ENCODE measurements around the gene GSAP. TPM values are rescaled to one million over a fixed set of nuclear protein-coding genes. Genes with fewer than 3 reads are reported as not detected.
A peak's percentile ranks its signal among the peaks of the same experiment; 100 is the strongest.

The GSAP gene
- total RNA-seq, 1 donor from 2014 or later: 2.1 TPM

DNA sequence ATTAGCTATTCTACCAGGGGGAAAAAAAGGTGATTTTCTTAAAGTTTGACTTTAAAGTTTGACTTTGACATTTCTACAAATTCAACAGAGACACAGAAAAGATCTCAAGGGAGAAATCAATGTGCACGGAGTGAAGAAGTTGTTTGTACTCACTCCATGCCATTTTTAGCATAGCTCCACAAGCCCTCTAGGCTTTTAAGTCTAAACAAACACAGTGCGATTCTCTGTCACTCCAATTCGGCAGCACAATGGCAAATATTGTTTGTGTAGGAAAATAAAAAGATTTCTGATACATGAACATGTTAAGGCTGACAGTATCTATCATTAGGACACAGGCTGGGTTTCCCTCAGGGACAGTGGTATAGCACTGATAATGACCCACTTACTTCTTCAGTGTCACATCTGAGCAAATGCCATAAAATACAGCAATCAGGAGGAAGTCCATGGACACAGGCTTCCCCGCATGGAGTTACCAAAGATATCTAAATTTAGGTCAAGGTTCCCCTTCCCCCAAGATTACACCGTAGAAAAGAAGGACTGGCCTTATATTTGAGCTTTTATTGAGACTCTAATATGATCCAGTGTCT, 28.0 kb downstream of the GSAP start:
- Mint-ChIP-seq H3K36me3 (ENCODE audit: low read depth) (peaks cover 1% of the 10 kb centered on the region), H3K27ac (no peak overlapping the region), H3K9me3 (no peaks in the 10 kb centered on the region), H3K4me1 (peaks cover 16% of the 10 kb centered on the region), H3K27me3 (no peaks in the 10 kb centered on the region), H3K4me3 (no peak overlapping the region)
- DNase-seq: no peak
- intact Hi-C loops (cut with micrococcal nuclease): no loop called here

DNA sequence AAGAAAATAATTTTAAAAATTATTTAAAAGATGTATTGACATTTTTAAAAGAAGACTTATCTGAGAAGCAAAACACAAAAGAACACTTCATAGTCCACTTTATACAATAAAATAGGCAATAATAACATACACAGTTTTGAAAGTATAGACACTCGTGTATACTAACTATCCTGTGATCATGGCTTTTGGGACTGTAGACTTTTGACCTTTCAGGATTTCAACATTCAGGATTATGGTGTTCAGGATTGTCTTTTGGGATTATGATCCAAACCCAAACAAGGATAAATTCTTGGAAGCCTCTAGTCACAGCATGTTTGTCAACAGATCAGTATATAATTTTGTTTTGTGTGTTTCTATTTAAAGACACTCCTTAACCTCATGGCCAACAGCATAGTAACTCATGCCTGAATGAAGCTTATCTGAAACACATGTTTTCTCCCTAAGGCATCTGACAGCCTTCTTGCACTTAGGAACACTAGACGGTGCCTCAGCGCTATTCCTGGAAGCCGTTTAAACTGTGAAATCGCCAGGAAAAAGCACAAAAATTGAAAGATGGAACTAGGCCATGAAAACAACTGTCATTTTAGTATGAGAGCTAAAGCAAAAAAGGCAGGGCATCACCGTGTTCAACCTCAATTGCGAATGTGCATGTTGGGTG, 29.9 kb downstream of the GSAP start:
- Mint-ChIP-seq H3K4me3 (no peak overlapping the region), H3K36me3 (ENCODE audit: low read depth) (peaks cover 1% of the 10 kb centered on the region), H3K27me3 (peaks cover 5% of the 10 kb centered on the region), H3K9me3 (no peaks in the 10 kb centered on the region), H3K27ac (no peak overlapping the region), H3K4me1 (peaks cover 13% of the 10 kb centered on the region)
- intact Hi-C loops (cut with micrococcal nuclease): no loop called here
- no peak for DNase-seq

DNA sequence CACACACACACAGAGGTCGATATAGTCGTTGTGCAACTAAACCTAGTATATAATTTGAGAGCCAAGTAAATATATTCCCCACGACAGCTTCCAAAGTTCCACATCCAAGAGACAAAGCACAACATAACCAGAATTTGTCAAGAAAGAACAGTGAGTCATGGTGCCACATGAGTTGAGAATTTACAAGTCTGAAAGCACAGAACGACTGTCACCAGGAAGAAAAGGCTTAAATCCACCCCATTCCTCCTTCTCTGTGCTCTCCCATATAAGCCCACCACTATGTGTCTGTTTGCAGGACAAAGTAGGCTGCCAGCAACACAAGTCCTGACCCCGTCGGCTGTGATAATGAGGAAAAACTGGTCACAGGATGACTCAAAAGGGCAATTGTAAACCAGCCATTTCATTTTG, 32.8 kb downstream of the GSAP start:
- peaks cover 10% of the 10 kb centered on the region for H3K27me3 Mint-ChIP-seq
- H3K36me3 Mint-ChIP-seq (ENCODE audit: low read depth): peaks cover 5% of the 10 kb centered on the region
- H3K9me3 Mint-ChIP-seq: no peaks in the 10 kb centered on the region
- intact Hi-C loops (cut with micrococcal nuclease): no loop called here
- no peak overlapping the region for H3K4me3 Mint-ChIP-seq
- no peak for DNase-seq
- no peak overlapping the region for H3K27ac Mint-ChIP-seq
- peaks cover 12% of the 10 kb centered on the region for H3K4me1 Mint-ChIP-seq

DNA sequence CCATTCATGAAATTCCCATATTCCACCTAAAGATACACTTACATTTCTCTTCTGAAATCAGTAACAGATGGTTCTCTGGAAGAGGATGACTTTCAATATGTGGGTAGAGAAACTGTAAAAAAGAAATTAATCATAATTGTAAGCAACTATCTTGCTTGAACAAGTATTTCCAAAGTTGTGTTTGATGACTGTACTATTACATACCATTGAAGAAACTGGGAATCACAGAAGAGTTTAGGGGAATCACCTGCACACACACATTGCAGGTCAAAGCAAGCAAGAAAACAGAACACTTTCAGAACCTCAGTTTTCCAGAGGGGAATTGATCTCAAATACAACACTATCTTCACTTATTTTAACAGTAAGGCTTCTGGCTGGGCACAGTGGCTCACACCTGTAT, 33.6 kb downstream of the GSAP start:
- Mint-ChIP-seq H3K27me3 (peaks cover 10% of the 10 kb centered on the region), H3K27ac (peak overlapping the region; percentile 12), H3K9me3 (no peaks in the 10 kb centered on the region), H3K4me1 (peaks cover 6% of the 10 kb centered on the region), H3K36me3 (ENCODE audit: low read depth) (peaks cover 6% of the 10 kb centered on the region), H3K4me3 (no peak overlapping the region)
- no peak for DNase-seq
- intact Hi-C loops (cut with micrococcal nuclease): no loop called here

DNA sequence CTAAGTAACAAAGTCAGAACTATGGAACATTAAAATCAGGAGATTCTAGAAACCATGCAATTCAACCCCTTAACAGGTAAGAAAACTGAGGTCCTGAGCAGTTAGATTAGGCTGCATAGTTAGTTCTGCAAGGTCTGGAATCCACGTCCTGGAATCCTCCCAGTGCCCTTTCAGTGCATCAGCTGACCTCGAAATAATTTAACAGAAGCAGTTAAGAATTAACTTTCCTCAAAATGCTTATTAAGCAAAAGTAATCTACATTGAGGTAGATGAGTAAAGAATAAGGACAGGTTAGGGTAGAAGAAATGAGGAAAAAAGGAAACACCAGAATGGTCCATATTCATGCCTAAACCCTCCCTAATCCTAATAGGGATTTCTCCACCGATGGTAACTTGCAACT, 37.6 kb downstream of the GSAP start:
- no peak overlapping the region for H3K4me3 Mint-ChIP-seq
- H3K36me3 Mint-ChIP-seq (ENCODE audit: low read depth): peaks cover 11% of the 10 kb centered on the region
- H3K9me3 Mint-ChIP-seq: no peaks in the 10 kb centered on the region
- H3K27ac Mint-ChIP-seq: no peak overlapping the region
- intact Hi-C loops (cut with micrococcal nuclease): no loop called here
- peaks cover 10% of the 10 kb centered on the region for H3K27me3 Mint-ChIP-seq
- DNase-seq: no peak
- H3K4me1 Mint-ChIP-seq: peaks cover 4% of the 10 kb centered on the region

DNA sequence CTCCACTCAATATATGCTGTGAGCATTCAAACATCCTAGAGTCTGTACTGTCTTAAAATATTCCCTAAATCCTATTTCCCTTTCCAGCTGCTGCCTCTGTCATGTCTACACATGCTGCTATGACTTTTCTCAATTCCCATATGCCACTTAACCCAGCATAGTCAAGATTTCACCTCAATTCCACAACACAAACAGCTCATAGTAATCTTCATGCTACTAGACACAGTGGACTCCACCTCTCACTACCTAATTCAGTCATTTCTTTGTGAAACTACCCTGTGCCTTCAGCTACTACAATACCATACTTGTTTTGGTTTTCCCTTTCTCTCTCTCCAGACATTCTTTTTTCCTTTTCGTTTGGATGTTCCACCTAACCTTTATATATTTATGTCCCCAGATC, 45.5 kb downstream of the GSAP start:
- Mint-ChIP-seq H3K27ac (no peak overlapping the region), H3K27me3 (no peaks in the 10 kb centered on the region), H3K4me3 (no peak overlapping the region), H3K4me1 (peaks cover 7% of the 10 kb centered on the region), H3K36me3 (ENCODE audit: low read depth) (peaks cover 10% of the 10 kb centered on the region), H3K9me3 (peaks cover 8% of the 10 kb centered on the region)
- intact Hi-C loops (cut with micrococcal nuclease): no loop called here
- DNase-seq: no peak

DNA sequence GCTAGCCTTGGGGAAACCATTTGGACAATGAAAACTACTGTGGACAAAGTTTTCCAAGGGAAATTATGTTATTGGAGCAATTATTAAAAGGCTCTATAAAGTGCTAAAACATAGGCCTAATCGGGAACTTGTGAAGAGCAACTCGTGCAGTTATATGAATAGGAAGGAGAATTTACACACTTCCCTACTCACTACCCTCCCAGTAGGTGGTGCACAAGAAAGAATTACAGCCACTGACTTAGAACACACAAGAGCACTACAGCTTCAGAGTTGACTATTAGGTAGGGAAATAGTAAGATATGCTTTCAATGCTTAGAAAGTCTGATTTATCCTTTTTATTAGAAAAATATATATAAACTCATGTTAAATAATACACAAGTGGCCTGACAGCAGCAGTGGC, 47.2 kb downstream of the GSAP start:
- Mint-ChIP-seq H3K27ac (no peak overlapping the region), H3K36me3 (ENCODE audit: low read depth) (peaks cover 8% of the 10 kb centered on the region), H3K27me3 (peaks cover 4% of the 10 kb centered on the region), H3K4me3 (no peak overlapping the region), H3K9me3 (peaks cover 8% of the 10 kb centered on the region), H3K4me1 (peaks cover 9% of the 10 kb centered on the region)
- intact Hi-C loops (cut with micrococcal nuclease): no loop called here
- peak; percentile 52 for DNase-seq

DNA sequence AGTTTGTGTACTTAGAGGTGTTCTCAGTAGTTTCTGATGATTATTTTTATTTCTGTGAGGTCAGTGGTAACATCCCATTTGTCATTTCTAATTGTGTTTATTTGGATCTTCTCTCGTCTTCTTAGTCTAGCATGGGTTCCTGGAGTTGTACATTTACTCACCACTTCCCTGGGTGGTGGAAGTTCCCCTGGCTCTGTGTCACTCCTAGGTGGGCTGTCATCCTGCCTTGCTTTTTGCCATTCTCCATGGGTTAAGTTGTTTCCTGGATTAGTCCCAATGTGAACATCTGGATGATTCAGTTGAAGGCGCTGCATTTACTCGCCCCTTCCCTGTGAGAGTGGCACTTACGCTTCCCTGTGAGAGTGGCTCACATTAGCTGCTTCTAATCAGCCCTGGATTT, 48.2 kb downstream of the GSAP start:
- intact Hi-C loops (cut with micrococcal nuclease): no loop called here
- DNase-seq: no peak
- peaks cover 4% of the 10 kb centered on the region for H3K27me3 Mint-ChIP-seq
- H3K27ac Mint-ChIP-seq: no peak overlapping the region
- peaks cover 9% of the 10 kb centered on the region for H3K4me1 Mint-ChIP-seq
- H3K36me3 Mint-ChIP-seq (ENCODE audit: low read depth): peaks cover 8% of the 10 kb centered on the region
- no peak overlapping the region for H3K4me3 Mint-ChIP-seq
- H3K9me3 Mint-ChIP-seq: peaks cover 8% of the 10 kb centered on the region

DNA sequence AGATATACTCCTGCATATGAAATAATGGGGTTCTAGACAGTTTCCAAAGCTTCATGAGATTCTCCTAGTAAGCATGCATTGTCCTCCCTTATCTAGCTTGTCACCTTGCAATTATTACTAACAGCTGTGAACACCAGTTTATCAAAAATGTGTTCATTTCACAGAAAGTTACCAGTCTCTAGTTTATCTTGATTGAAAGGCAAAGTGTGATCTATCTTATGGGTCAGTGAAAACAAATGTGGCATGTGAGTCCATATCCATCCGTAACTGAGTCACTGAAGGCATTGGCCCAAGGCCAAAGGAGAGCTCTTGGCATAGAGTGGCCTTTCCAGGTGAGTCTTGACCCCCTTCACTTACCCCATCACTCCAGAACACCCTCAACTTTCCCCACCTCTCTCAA, 53.2 kb downstream of the GSAP start:
- Mint-ChIP-seq H3K9me3 (peaks cover 14% of the 10 kb centered on the region), H3K4me1 (peaks cover 6% of the 10 kb centered on the region), H3K27me3 (peaks cover 6% of the 10 kb centered on the region), H3K36me3 (ENCODE audit: low read depth) (peaks cover 6% of the 10 kb centered on the region), H3K4me3 (no peak overlapping the region), H3K27ac (no peak overlapping the region)
- peak; percentile 45 for DNase-seq
- intact Hi-C loops (cut with micrococcal nuclease): no loop called here

DNA sequence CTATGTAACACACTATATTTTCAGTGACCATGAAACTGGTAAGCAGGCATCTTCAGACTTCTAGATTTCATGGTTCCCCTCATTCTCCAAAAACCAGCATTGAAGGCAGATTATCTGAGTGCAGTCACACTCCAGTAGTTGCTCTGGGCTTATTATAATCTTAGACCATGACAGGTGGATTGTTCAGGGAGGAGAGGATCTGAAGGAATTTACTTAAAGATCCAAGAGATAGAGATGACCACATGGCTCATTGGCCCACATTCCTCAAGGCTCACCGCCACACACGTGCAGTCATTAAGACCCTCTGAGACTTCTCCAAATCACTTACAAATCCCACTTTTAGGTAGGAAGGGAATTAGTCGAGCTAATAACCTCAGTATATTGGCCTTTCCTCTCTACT, 55.2 kb downstream of the GSAP start:
- DNase-seq: no peak
- intact Hi-C loops (cut with micrococcal nuclease): no loop called here
- Mint-ChIP-seq H3K4me3 (no peak overlapping the region), H3K4me1 (peaks cover 9% of the 10 kb centered on the region), H3K36me3 (ENCODE audit: low read depth) (peaks cover 4% of the 10 kb centered on the region), H3K27me3 (peaks cover 8% of the 10 kb centered on the region), H3K27ac (no peak overlapping the region), H3K9me3 (peaks cover 6% of the 10 kb centered on the region)

DNA sequence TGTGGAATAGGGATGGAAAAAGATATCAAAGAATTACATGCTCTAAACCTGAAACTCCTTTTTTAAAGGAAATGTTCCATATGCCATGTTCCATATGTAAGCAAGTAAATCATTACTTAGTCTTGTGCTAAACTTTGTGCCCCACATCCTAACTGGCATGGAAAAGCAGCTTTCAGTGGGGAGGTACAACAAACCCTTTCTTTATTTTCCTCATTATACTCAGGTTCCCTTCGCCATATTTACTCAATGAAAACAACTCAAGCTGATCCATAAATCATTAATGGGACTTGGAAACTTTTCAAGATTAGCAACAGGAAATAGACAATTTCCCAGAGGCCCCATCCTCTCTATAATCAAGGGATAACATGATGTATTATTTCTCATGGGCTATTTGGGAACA, 56.0 kb downstream of the GSAP start:
- H3K4me3 Mint-ChIP-seq: no peak overlapping the region
- peaks cover 5% of the 10 kb centered on the region for H3K36me3 Mint-ChIP-seq (ENCODE audit: low read depth)
- H3K9me3 Mint-ChIP-seq: peaks cover 6% of the 10 kb centered on the region
- peaks cover 7% of the 10 kb centered on the region for H3K27me3 Mint-ChIP-seq
- intact Hi-C loops (cut with micrococcal nuclease): no loop called here
- DNase-seq: no peak
- no peak overlapping the region for H3K27ac Mint-ChIP-seq
- peaks cover 12% of the 10 kb centered on the region for H3K4me1 Mint-ChIP-seq

DNA sequence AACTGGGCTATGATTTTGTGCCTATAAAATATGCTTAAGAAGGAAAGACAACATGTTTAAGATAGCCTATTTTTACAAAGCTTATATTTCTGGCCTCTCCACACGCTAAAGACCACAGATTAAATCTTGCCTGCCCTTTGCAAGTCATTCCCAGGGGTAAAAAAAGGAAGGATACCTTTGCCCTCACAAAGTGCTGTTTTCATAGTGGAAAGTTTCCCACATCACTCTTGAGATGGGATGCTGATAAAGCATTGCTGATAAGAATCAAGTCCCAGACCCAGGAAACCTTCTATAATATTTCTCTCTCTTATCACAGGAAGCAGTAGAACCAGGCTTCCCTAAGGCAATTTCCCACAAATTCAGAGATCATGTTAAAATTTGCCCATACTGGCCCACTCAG, 56.5 kb downstream of the GSAP start:
- intact Hi-C loops (cut with micrococcal nuclease): no loop called here
- Mint-ChIP-seq H3K4me1 (peaks cover 17% of the 10 kb centered on the region), H3K27me3 (peaks cover 8% of the 10 kb centered on the region), H3K4me3 (no peak overlapping the region), H3K9me3 (peaks cover 6% of the 10 kb centered on the region), H3K27ac (no peak overlapping the region), H3K36me3 (ENCODE audit: low read depth) (peaks cover 7% of the 10 kb centered on the region)
- peak; percentile 42 for DNase-seq

DNA sequence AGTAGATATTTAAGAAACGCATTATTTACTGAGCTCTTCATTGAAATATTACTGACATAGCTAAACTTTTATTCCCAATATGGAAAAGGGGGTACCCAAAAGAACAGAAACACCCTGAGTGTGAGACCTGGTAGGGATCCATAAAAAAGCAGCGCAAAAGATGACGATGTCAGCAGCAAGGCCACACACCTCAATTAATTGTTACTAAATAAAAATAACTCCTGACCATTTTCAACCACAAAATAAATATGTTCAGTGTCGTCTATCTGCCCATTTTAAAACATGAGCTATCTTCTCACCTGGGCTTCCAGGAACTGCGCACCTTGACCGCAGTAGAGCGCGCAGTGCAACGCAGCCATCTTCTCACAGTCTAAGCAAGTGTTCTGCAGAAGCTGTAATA, 61.2 kb downstream of the GSAP start:
- peaks cover 46% of the 10 kb centered on the region for H3K4me1 Mint-ChIP-seq
- DNase-seq: no peak
- peaks cover 6% of the 10 kb centered on the region for H3K27me3 Mint-ChIP-seq
- H3K9me3 Mint-ChIP-seq: peaks cover 2% of the 10 kb centered on the region
- intact Hi-C loops (cut with micrococcal nuclease): loop anchor here (5.0 kb wide), 1 partner anchor 62 kb away; the partner anchor contains the start of gene GSAP
- H3K27ac Mint-ChIP-seq: no peak overlapping the region
- no peak overlapping the region for H3K4me3 Mint-ChIP-seq
- peaks cover 9% of the 10 kb centered on the region for H3K36me3 Mint-ChIP-seq (ENCODE audit: low read depth)

DNA sequence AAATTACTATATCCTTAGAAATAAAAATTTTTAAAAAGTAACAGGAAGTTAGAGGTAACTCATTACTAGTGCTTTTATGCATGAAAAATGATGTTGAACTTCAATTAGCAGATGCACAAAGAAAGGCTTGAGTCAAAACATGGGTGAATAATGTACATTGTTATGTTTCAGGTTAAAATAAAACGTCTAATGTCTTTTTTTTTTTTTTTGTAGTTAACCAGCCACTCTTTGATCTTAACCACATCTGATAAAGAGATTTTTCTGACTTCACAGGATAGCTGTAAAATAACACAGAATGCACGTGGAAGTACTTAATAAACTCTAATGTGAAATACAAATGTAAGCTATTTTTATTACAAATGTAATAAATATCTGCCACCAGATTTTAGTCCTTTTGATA, 61.7 kb downstream of the GSAP start:
- Mint-ChIP-seq H3K27me3 (peaks cover 4% of the 10 kb centered on the region), H3K4me1 (peaks cover 42% of the 10 kb centered on the region), H3K27ac (no peak overlapping the region), H3K36me3 (ENCODE audit: low read depth) (peaks cover 6% of the 10 kb centered on the region), H3K9me3 (no peaks in the 10 kb centered on the region), H3K4me3 (no peak overlapping the region)
- no peak for DNase-seq
- intact Hi-C loops (cut with micrococcal nuclease): loop anchor here (5.0 kb wide), 1 partner anchor 63 kb away; the partner anchor contains the start of gene GSAP

DNA sequence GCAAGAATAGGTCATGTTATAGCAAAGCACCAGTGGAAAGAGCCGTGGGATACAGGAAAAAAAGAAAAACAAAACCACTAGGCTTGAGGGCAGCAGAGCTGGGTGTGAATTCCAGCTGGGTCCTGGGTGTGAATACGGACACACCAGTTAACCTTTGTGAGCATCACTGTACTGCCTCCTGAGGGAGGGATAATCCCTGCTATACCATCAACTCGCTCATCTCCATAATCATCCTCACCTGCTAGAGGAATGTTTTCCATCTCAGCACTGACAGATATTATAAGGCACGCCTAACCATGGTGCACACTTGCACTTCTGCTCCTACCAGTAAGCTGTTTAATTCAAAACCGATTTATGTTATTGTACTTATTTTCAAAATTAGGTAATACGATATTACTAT, 62.2 kb downstream of the GSAP start:
- intact Hi-C loops (cut with micrococcal nuclease): loop anchor here (2.0 to 5.0 kb wide), 2 partner anchors 63 to 183 kb away; partner anchors contain the start of genes GSAP and PTPN12
- H3K27ac Mint-ChIP-seq: no peak overlapping the region
- H3K27me3 Mint-ChIP-seq: peaks cover 4% of the 10 kb centered on the region
- peaks cover 46% of the 10 kb centered on the region for H3K4me1 Mint-ChIP-seq
- H3K4me3 Mint-ChIP-seq: no peak overlapping the region
- H3K9me3 Mint-ChIP-seq: no peaks in the 10 kb centered on the region
- peaks cover 6% of the 10 kb centered on the region for H3K36me3 Mint-ChIP-seq (ENCODE audit: low read depth)
- DNase-seq: no peak

Data from activated CD4-positive, alpha-beta T cell treated with anti-CD3 and anti-CD28 coated beads, Interleukin-2, amount 10 ng/mL, durations not matched to agents 24 days and 14 days (primary cell).